Stomach (tissue), 4 donors: Measurements from ENCODE around the gene OR5B12.

ENCODE experiments used
- POLR2AphosphoS5 ChIP-seq, 3 donors: sonication (generic); formaldehyde crosslinking; IDR thresholded peaks; one replicate each; pipeline ENCODE4 v1.6.1; 2016; ENCODE audit warnings: antibody characterized with exemption in 3 of 3
- TF ChIP-seq, protein P1 (sequence below), 7 experiments: fragments of 450-650 bp in 4 of 7; fragments of 200-600 bp in 3 of 7; sonication (generic) in 3 of 7; IDR thresholded peaks; one replicate each; pipeline ENCODE4 v1.5.1; 2016 to 2019; ENCODE audit warnings: antibody characterized with exemption in 7 of 7, control low read depth in 2 of 7, mild to moderate bottlenecking in 1 of 7

GRCh38 chr11:58438486-58438885 is 3.5 kb downstream of the OR5B12 start:
- TF ChIP-seq, protein P1, sequence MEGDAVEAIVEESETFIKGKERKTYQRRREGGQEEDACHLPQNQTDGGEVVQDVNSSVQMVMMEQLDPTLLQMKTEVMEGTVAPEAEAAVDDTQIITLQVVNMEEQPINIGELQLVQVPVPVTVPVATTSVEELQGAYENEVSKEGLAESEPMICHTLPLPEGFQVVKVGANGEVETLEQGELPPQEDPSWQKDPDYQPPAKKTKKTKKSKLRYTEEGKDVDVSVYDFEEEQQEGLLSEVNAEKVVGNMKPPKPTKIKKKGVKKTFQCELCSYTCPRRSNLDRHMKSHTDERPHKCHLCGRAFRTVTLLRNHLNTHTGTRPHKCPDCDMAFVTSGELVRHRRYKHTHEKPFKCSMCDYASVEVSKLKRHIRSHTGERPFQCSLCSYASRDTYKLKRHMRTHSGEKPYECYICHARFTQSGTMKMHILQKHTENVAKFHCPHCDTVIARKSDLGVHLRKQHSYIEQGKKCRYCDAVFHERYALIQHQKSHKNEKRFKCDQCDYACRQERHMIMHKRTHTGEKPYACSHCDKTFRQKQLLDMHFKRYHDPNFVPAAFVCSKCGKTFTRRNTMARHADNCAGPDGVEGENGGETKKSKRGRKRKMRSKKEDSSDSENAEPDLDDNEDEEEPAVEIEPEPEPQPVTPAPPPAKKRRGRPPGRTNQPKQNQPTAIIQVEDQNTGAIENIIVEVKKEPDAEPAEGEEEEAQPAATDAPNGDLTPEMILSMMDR (IDR thresholded peaks at IDR 0.05) = no peak
- TF ChIP-seq POLR2AphosphoS5 (IDR thresholded peaks at IDR 0.05) = no peak
